Brain microvascular endothelial cell (primary cell): ENCODE data around the gene GRM8.

Experiments
- DNase-seq: peaks from one replicate; pipeline ENCODE4 v3.0.0-alpha.2; 2020
- H3K27ac ChIP-seq: fragments of 250-450 bp; sonication (Bioruptor Pico); 2 replicates; pipeline ENCODE4 v1.5.1; 2020; ENCODE audit warnings: mild to moderate bottlenecking, moderate library complexity
- H3K27me3 ChIP-seq: fragments of 250-450 bp; sonication (Bioruptor Pico); replicated peaks from 2 replicates; pipeline ENCODE4 v1.5.1; 2020; ENCODE audit warnings: mild to moderate bottlenecking
- H3K36me3 ChIP-seq: fragments of 250-450 bp; sonication (Bioruptor Pico); replicated peaks from 2 replicates; pipeline ENCODE4 v1.5.1; 2020; ENCODE audit warnings: mild to moderate bottlenecking
- H3K4me3 ChIP-seq: 2 replicates; pipeline ENCODE4 v1.5.1; 2011; ENCODE audit warnings: low read depth, mild to moderate bottlenecking, control low read depth, low read length, moderate library complexity
- in situ Hi-C: cut with HindIII; loops from 2 replicates; pipeline ENCODE4 v1.10.0; 2017; ENCODE audit warnings: low sequenced_read_pairs, low pct_ligation_motif_present
- TF ChIP-seq, protein P1 (sequence below): IDR thresholded peaks from 2 replicates; pipeline ENCODE4 v1.5.1; 2011; ENCODE audit warnings: low read depth, mild to moderate bottlenecking, moderate library complexity, low read length, control low read depth, inconsistent platforms; ENCODE audit errors: missing control alignments

The GRM8 gene

DNA sequence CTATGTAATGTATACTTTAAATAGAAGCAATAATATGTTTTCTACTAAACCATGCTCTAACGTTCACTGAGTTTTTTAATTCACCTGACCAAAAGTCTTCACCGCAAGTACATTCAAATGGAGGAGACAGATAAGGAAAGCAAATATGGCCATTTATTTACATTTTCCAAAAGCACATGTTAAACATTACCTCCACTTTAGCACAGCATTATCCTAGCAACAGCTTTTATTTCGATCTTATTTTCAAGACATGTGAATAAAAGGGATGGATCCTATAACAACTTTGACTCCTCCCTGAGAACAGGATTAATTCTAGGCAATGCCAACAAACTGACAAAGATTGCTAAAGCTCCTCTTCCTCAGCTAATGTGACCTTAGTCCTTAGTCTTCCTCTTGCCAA lies 11.5 kb upstream of the GRM8 start:
- H3K27ac ChIP-seq = no peak overlapping the region
- H3K36me3 ChIP-seq = no peaks in the 10 kb centered on the region
- in situ Hi-C loops = no loop called here
- TF ChIP-seq, protein P1, sequence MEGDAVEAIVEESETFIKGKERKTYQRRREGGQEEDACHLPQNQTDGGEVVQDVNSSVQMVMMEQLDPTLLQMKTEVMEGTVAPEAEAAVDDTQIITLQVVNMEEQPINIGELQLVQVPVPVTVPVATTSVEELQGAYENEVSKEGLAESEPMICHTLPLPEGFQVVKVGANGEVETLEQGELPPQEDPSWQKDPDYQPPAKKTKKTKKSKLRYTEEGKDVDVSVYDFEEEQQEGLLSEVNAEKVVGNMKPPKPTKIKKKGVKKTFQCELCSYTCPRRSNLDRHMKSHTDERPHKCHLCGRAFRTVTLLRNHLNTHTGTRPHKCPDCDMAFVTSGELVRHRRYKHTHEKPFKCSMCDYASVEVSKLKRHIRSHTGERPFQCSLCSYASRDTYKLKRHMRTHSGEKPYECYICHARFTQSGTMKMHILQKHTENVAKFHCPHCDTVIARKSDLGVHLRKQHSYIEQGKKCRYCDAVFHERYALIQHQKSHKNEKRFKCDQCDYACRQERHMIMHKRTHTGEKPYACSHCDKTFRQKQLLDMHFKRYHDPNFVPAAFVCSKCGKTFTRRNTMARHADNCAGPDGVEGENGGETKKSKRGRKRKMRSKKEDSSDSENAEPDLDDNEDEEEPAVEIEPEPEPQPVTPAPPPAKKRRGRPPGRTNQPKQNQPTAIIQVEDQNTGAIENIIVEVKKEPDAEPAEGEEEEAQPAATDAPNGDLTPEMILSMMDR = no peak
- no peak for DNase-seq
- H3K27me3 ChIP-seq = no peaks in the 10 kb centered on the region
- no peak overlapping the region for H3K4me3 ChIP-seq

DNA sequence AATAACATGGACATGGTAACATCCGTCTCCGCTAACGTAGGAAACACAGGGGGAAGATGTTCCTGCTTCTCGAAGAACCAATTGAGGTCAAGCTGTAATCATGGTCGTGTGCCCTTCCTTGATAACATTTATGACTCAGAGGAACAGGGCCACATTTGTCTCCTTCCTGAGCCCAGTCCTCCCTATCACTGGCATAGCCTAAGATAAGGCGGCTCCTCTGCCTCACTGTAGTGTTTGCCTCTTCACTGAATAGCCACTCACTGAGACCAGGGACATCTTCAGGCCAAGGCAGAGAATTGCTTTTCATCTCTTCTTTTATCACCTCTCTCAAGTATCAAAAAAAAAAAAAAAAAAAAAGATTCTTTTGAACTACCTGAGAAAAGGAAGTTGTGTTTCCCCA lies 5.4 kb upstream of the GRM8 start:
- H3K36me3 ChIP-seq = no peaks in the 10 kb centered on the region
- TF ChIP-seq, protein P1 = no peak
- H3K4me3 ChIP-seq = no peak overlapping the region
- no peaks in the 10 kb centered on the region for H3K27me3 ChIP-seq
- in situ Hi-C loops = no loop called here
- no peak overlapping the region for H3K27ac ChIP-seq
- no peak for DNase-seq

DNA sequence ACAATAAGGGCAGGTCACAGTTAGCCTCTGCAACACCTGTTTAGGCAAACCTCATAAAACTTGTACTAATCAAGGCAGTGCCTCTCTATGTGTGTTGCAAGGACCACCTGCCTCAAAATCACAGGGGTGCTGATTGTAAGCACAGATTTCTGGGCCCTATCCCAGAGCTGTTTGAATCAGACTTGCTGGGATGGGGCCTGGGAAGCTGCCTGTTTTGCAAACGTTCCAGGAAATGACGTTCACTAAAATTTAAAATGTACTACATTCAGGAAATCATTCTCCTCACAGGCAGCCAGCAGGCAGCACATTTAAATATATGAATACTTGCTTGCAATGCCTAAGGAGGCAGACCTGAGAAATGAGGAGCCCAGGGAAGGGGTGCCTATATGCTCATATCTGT lies 4.3 kb upstream of the GRM8 start:
- DNase-seq = no peak
- Histone ChIP-seq H3K36me3 (no peaks in the 10 kb centered on the region), H3K4me3 (no peak overlapping the region), H3K27me3 (peaks cover 6% of the 10 kb centered on the region), H3K27ac (no peak overlapping the region)
- TF ChIP-seq, protein P1 = no peak
- in situ Hi-C loops = no loop called here

DNA sequence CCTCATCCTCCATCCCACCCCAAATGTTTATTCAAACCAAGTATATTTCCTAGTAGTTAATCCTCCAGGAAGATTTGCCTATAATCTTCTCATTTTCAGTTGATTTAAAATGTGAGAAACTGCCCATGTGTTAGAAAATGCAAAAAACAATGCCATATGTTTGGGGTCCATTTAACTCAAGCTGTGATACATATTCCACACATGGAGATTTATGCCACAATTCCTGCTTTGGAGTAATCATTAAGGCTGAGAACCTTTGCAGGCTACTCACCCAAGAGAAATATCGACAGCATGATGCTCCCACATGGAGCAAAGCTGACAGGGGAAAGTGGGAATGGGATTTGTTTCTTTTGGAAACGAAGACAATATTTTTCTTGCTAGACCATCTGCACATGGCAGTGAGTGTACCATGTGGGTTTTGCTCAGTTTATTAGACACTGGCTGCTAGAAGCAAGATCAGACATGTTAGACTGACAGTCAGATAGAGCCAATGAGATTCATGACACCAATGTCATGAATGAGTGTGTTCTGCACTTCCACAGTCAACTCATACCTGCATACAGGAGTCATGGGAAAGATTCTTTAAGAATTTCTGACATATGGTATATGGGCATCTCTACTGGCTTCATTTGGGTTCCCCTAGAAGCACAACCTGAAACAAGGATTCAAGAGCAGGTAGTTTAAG lies 3.4 kb upstream of the GRM8 start:
- H3K27me3 ChIP-seq = peaks cover 15% of the 10 kb centered on the region

DNA sequence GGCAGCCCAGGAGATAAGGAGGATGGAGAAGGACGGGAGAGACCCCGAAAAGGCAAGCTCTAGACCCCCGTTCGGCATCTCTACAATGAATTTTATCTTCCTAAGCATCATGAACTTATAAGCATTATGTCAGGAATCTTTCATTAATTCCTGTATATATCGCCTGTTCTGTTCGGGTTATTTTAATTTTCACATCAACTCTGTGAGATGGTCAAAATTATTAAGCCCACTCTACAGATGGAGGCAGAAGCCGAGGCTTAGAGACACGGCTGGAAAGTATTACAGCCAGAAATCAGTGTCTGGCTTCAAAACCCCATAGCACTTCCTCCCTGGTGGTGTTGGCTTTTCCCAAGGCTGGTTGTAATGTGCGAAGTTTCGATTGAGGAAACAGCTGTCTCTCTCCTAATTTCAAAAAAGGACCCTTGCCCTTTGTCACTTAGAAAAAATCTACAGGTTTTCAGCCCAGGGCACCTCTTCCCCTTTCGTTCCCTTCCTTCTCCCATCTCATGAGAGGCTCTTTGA lies 1.5 kb upstream of the GRM8 start:
- in situ Hi-C loops = no loop called here
- TF ChIP-seq, protein P1 = no peak
- no peak for DNase-seq
- peaks cover 31% of the 10 kb centered on the region for H3K27me3 ChIP-seq
- H3K36me3 ChIP-seq = no peaks in the 10 kb centered on the region
- no peak overlapping the region for H3K4me3 ChIP-seq
- H3K27ac ChIP-seq = no peak overlapping the region

More for the DNA sequence above, 3.4 kb upstream of the GRM8 start:
- no peak overlapping the region for H3K4me3 ChIP-seq
- H3K36me3 ChIP-seq = no peaks in the 10 kb centered on the region
- H3K27ac ChIP-seq = no peak overlapping the region
- TF ChIP-seq, protein P1 = no peak
- no peak for DNase-seq
- in situ Hi-C loops = no loop called here
